Gastroesophageal sphincter (tissue), 4 donors: ENCODE measurements around the gene MCM3AP. TPM values are rescaled to one million over a fixed set of nuclear protein-coding genes. Genes with fewer than 3 reads are reported as not detected.

Experiments used
- ATAC-seq: fragments of 150-250 bp; one replicate; pipeline ENCODE4 v1.9.1; 2016; ENCODE audit warnings: mild to moderate bottlenecking, moderate library complexity
- H3K27ac ChIP-seq, 4 donors: fragments of 200-600 bp; sonication (generic) in 3 of 4; 1 replicate in 3 of 4; 2 replicates in 1 of 4; pipeline ENCODE4 v1.5.1; 2016 to 2019
- H3K27me3 ChIP-seq: fragments of 200-600 bp; sonication (generic); one replicate; pipeline ENCODE4 v1.5.1; 2019
- H3K36me3 ChIP-seq, 2 donors: fragments of 200-600 bp; sonication (generic); one replicate each; pipeline ENCODE4 v1.5.1; 2019; ENCODE audit warnings: control low read depth in 1 of 2
- H3K4me1 ChIP-seq, 3 donors: fragments of 200-600 bp; sonication (generic); 1 replicate in 2 of 3; 2 replicates in 1 of 3; pipeline ENCODE4 v1.5.1; 2016 to 2019; ENCODE audit warnings: control low read depth in 2 of 3
- H3K4me3 ChIP-seq, 2 donors: fragments of 200-600 bp; sonication (generic); one replicate each; pipeline ENCODE4 v1.5.1; 2019; ENCODE audit warnings: mild to moderate bottlenecking in 1 of 2, moderate library complexity in 1 of 2
- H3K9me3 ChIP-seq, 3 donors: fragments of 200-600 bp; sonication (generic); one replicate each; pipeline ENCODE4 v1.5.1; 2017 to 2019; ENCODE audit warnings: control low read depth in 2 of 3
- CTCF ChIP-seq, 4 experiments: fragments of 200-600 bp in 2 of 4; fragments of 450-650 bp in 2 of 4; sonication (generic) in 1 of 4; IDR thresholded peaks; one replicate each; pipeline ENCODE4 v1.5.1; 2017 to 2019; ENCODE audit warnings: antibody characterized with exemption in 4 of 4, mild to moderate bottlenecking in 2 of 4, moderate library complexity in 2 of 4
- EP300 ChIP-seq: sonication (generic); formaldehyde crosslinking; IDR thresholded peaks from one replicate; pipeline ENCODE4 v1.6.1; 2017; ENCODE audit warnings: antibody characterized with exemption, mild to moderate bottlenecking
- POLR2A ChIP-seq, 2 donors: fragments of 450-650 bp; IDR thresholded peaks; one replicate each; pipeline ENCODE4 v1.6.1; 2017; ENCODE audit warnings: antibody characterized with exemption in 2 of 2, mild to moderate bottlenecking in 2 of 2, moderate library complexity in 1 of 2
- POLR2AphosphoS5 ChIP-seq: sonication (generic); formaldehyde crosslinking; IDR thresholded peaks from one replicate; pipeline ENCODE4 v1.6.1; 2017; ENCODE audit warnings: antibody characterized with exemption
- WGBS, 2 donors: methylation state at CpG; one replicate each; pipeline ENCODE4 v1.1.5; 2018; ENCODE audit warnings: low coverage in 1 of 2; 5-methylcytosine and 5-hydroxymethylcytosine counted together
- total RNA-seq, 4 donors: library from RNA; depleted of rRNA; stranded (reverse); fragments of >200 nt; gene quantifications; one replicate each; pipeline ENCODE4 v1.1.0, GENCODE V29; 2016

The MCM3AP gene
- total RNA-seq, 4 donors from 2014 or later = 61.6 to 95.4 (median 71.7) TPM

DNA sequence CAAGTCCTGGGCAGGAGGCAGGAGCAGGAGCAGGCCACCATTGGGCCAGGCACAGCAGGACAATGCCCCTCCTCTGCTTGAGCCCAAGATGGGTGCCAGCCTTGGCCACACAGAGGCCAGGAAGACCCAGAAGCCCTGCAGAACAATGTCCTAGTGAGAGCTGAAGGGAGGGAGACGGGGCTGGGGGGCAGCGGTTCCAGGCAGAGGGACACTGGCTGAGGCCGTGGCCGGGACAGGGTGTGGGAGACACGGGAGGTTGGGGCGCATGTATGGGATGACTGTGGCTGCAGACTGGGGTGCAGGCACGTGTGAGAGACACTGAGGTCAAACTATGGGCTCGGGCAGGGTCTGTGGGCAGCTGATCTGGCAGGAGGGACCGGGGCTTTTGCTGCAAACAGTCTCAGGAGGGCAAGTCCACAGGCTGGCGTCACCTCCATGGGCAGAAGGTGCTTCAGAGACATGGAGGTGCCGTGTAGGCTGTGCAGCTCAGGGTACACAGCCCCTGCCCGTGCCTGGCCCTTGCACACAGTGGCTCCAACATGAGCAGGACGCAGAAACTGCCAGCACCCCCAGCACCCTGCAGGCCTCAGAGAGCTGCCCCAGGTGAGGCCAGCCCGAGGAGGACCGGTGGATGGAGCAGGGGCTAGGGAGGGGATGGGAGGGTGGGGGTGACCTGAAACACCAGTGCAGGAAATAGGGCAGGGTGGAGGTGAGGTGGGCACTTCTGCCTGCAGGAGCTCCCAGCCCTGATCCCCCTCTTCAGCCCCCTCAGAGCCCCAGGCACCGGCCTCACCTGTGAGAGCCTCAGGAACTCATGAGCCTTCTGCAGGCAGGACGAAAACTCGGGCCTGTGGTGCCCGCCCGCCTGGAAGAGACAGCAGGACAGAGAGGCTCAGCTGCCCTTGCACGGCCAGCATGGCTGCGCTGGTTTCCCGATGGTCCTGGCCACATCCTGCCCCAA, 76.4 kb downstream of the MCM3AP start:
- no peak for ATAC-seq
- H3K9me3 ChIP-seq = no peaks in the 10 kb centered on the region
- 80 to 83% methylated on average over 1 to 12 of the region's 23 CpGs for WGBS, 2 donors
- TF ChIP-seq EP300 (no peak), POLR2AphosphoS5 (no peak), POLR2A (IDR thresholded peaks at IDR 0.05) (no peak), CTCF (IDR thresholded peaks at IDR 0.05) (no peak)
- H3K4me1 ChIP-seq = no peaks in the 10 kb centered on the region
- no peaks in the 10 kb centered on the region for H3K27me3 ChIP-seq
- no peak overlapping the region for H3K4me3 ChIP-seq
- peaks cover 0 to 100% of the 10 kb centered on the region in 2 donors for H3K36me3 ChIP-seq
- no peak overlapping the region for H3K27ac ChIP-seq

DNA sequence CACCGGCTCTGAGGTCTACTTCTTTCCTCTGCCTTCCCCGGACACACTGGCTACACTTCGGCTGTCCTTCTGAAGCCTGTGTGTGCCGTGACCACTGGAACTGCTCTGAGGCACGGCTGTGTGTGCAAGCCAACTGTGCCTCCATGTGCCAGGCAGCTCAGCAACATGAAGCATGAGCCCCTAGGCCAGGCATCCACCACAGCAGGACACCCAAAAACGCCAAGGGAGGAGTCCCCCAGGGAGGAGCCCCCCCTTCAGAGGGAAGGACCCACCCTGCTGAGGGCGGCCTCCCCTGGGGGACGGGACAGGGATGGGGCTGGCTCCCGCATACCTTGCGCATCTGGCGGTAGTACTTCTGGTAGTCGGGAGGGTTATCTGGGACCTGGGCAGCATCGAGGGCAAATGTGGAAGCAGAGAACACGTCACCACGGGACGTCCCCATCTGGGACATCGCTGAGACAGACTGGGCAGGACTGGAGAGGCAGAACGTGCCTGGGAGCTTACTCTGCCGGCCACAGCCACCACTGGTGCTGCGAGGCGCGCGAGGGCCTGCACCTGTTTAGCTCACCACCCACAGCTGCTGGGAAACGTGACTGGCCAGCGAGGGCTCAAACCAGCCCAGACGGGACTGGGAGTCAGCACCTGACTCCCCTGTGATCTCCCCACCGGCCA, 77.4 kb downstream of the MCM3AP start:
- 80% methylated on average over 2 of the region's 27 CpGs; no CpG with 5 or more reads in 1 of the 2 donors for WGBS, 2 donors
- Histone ChIP-seq H3K9me3 (no peaks in the 10 kb centered on the region), H3K27ac (no peak overlapping the region), H3K4me3 (no peak overlapping the region), H3K36me3 (peaks cover 0 to 100% of the 10 kb centered on the region in 2 donors), H3K4me1 (no peaks in the 10 kb centered on the region), H3K27me3 (no peaks in the 10 kb centered on the region)
- no peak for ATAC-seq
- TF ChIP-seq EP300 = no peak
- no peak for TF ChIP-seq CTCF (IDR thresholded peaks at IDR 0.05)
- TF ChIP-seq POLR2AphosphoS5 = no peak
- TF ChIP-seq POLR2A (IDR thresholded peaks at IDR 0.05) = no peak

DNA sequence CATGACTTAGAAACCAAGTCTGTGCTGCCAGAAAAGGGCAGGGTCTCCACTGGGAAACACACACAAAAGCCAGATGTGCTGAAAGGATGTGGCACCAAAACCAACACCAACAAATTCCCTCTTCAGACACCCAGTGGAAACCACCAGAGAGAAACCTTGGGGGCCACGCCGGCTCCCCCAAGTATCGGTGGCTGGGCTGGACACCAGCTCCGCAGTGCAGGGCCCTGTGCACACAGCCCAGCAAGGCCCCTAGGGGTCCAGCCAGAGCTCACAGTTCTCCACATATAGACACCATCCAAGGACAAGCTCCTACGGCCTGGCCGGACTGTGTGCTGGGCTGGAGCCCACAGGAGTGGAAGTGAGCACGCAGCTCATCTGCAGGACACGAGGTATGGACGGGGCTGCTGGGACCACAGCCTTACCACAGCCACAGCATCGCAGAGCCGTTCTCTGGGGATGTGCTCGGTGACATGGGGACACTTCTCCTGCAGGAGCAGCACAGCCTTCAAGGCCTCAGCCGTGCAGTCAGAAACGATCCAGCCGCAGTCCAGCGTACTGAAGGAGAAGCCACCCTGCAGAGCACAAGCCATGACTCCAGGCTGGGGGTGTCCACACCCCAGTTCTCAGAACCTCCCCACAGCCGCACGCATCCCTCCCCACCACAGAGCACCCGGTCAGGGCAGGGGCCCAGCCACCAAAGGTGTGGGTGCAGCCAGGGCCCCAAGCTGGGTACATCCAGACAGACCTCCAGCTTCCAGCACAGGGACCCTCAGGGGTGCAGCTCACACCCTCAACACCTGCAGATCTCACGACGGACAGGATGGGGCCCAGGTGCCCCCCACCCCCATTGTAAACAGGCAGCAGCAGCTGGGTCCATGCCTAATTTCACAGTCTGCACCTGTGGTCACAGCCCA, 78.1 kb downstream of the MCM3AP start:
- H3K36me3 ChIP-seq = peaks cover 0 to 100% of the 10 kb centered on the region in 2 donors

More for the DNA sequence above, 78.1 kb downstream of the MCM3AP start:
- Histone ChIP-seq H3K27me3 (no peaks in the 10 kb centered on the region), H3K4me1 (no peaks in the 10 kb centered on the region), H3K4me3 (no peak overlapping the region), H3K9me3 (no peaks in the 10 kb centered on the region), H3K27ac (no peak overlapping the region)
- TF ChIP-seq POLR2AphosphoS5 = no peak
- TF ChIP-seq CTCF (IDR thresholded peaks at IDR 0.05) = no peak
- no peak for TF ChIP-seq EP300
- TF ChIP-seq POLR2A (IDR thresholded peaks at IDR 0.05) = no peak
- ATAC-seq = no peak
- 80% methylated on average over 2 of the region's 21 CpGs; no CpG with 5 or more reads in 1 of the 2 donors for WGBS, 2 donors
